PC-3 (cell line): ENCODE measurements around the gene COPS6. TPM values are rescaled to one million over a fixed set of nuclear protein-coding genes. Genes with fewer than 3 reads are reported as not detected.

Experiments used
- ATAC-seq: fragments of 200-7000 bp; cut with Tn5 transposase; 2 replicates; pipeline ENCODE4 v1.9.1; 2020; ENCODE audit warnings: mild to moderate bottlenecking, moderate library complexity
- Bru-seq: library from RNA; stranded (reverse); fragments of 400-500 nt; gene quantifications from one replicate; lab custom pipeline; 2021; lab: Mats Ljungman, UMichigan
- BruChase-seq, 2 experiments: library from RNA; stranded (reverse); fragments of 400-500 nt; gene quantifications; one replicate each; lab custom pipeline; 2021; lab: Mats Ljungman, UMichigan
- BruUV-seq: library from RNA; stranded (reverse); fragments of 400-500 nt; replicated peaks from 2 replicates; lab custom pipeline; 2021; lab: Mats Ljungman, UMichigan
- CTCF ChIA-PET: fragments of 300-600 bp; sonication (Branson Sonifier 250); formaldehyde crosslinking; loops from one replicate; lab custom pipeline; 2022; ENCODE audit warnings: antibody characterized with exemption; lab: Charles Lee
- POLR2A ChIA-PET: fragments of 300-600 bp; sonication (Branson Sonifier 250); formaldehyde crosslinking; loops from one replicate; lab custom pipeline; 2022; ENCODE audit warnings: antibody characterized with exemption; ENCODE audit not compliant: unreplicated experiment; lab: Charles Lee
- DNase-seq: peaks from one replicate; pipeline ENCODE4 v3.0.0-alpha.2; 2015
- H2AFZ ChIP-seq: fragments of 300-600 bp; sonication (generic); 2 replicates; pipeline ENCODE4 v1.6.0; 2016; ENCODE audit warnings: antibody characterized with exemption, low read length
- H3F3A ChIP-seq: fragments of 300-600 bp; sonication (generic); one replicate; pipeline ENCODE4 v1.6.0; 2017; ENCODE audit warnings: antibody characterized with exemption, low read length, control low read depth, mild to moderate bottlenecking; ENCODE audit not compliant: unreplicated experiment
- H3K27ac ChIP-seq: fragments of 300-600 bp; sonication (generic); 2 replicates; pipeline ENCODE4 v1.5.1; 2016; ENCODE audit warnings: mild to moderate bottlenecking, low read length
- H3K27me3 ChIP-seq: fragments of 300-600 bp; sonication (generic); 2 replicates; pipeline ENCODE4 v1.6.1; 2016; ENCODE audit warnings: low read length, mixed read lengths
- H3K36me3 ChIP-seq: fragments of 300-600 bp; sonication (generic); 2 replicates; pipeline ENCODE4 v1.6.1; 2016; ENCODE audit warnings: low read depth, mixed run types, low read length, mixed read lengths
- H3K4me1 ChIP-seq: fragments of 300-600 bp; sonication (generic); 2 replicates; pipeline ENCODE4 v1.5.1; 2016; ENCODE audit warnings: low read length; ENCODE audit not compliant: insufficient read depth
- H3K4me2 ChIP-seq: fragments of 300-600 bp; sonication (generic); 2 replicates; pipeline ENCODE4 v1.6.0; 2016; ENCODE audit warnings: low read length
- H3K4me3 ChIP-seq: fragments of 300-600 bp; sonication (generic); 2 replicates; pipeline ENCODE4 v1.5.1; 2016; ENCODE audit warnings: mild to moderate bottlenecking, low read length, mixed read lengths
- H3K79me2 ChIP-seq: fragments of 300-600 bp; sonication (generic); 2 replicates; pipeline ENCODE4 v1.6.1; 2017; ENCODE audit warnings: low read length, mixed read lengths
- H3K9ac ChIP-seq: fragments of 300-600 bp; sonication (generic); 2 replicates; pipeline ENCODE4 v1.6.0; 2016; ENCODE audit warnings: mild to moderate bottlenecking, low read length
- H3K9me2 ChIP-seq: fragments of 300-600 bp; sonication (generic); replicated peaks from 2 replicates; pipeline ENCODE4 v1.6.1; 2016; ENCODE audit warnings: mixed run types, low read length, mixed read lengths
- H3K9me3 ChIP-seq: fragments of 300-600 bp; sonication (generic); 2 replicates; pipeline ENCODE4 v1.6.1; 2016; ENCODE audit warnings: low read length, mixed read lengths
- H4K20me1 ChIP-seq: fragments of 300-600 bp; sonication (generic); 2 replicates; pipeline ENCODE4 v1.6.1; 2016; ENCODE audit warnings: low read length, mixed read lengths
- CTCF ChIP-seq: fragments of 300-600 bp; sonication (generic); conservative IDR thresholded peaks from 2 replicates; pipeline ENCODE4 v1.5.1; 2017; ENCODE audit warnings: antibody characterized with exemption, low read depth, mild to moderate bottlenecking, low read length
- EZH2 ChIP-seq: fragments of 300-600 bp; sonication (generic); IDR thresholded peaks from one replicate; pipeline ENCODE4 v1.6.1; 2017; ENCODE audit warnings: antibody characterized with exemption, mild to moderate bottlenecking, low read length; ENCODE audit not compliant: unreplicated experiment
- EZH2phosphoT487 ChIP-seq: fragments of 300-600 bp; sonication (generic); IDR thresholded peaks from 2 replicates; pipeline ENCODE4 v1.6.1; 2018; ENCODE audit warnings: mild to moderate bottlenecking, antibody characterized with exemption, low read length, borderline replicate concordance
- intact Hi-C: fragments of 100-400 bp; cut with micrococcal nuclease; formaldehyde crosslinking; loops from 2 replicates; pipeline ENCODE4 v1.9.0; 2023
- long read RNA-seq: library from polyadenylated mRNA; unstranded; transcript quantifications from one replicate; pipeline ENCODE4 v2.0.0, GENCODE V29; 2021; ENCODE audit not compliant: unreplicated experiment
- total RNA-seq: library from RNA; depleted of rRNA; stranded (reverse); fragments of >200 nt; gene quantifications from 2 replicates; pipeline ENCODE4 v1.2.3, GENCODE V29; 2014; rRNA removed

Gene COPS6
- total RNA-seq = 95.7 and 110 TPM in 2 replicates
- Bru-seq, nascent RNA = percentile 96 among the genes with signal in this experiment
- BruChase-seq, experiment 1, labeled RNA remaining after a 6-hour chase = percentile 97 among the genes with signal in this experiment
- percentile 95 among the genes with signal in this experiment for BruChase-seq, experiment 2, labeled RNA remaining after a 2-hour chase
- long read RNA-seq, transcript COPS6-207 (3 exons, 835 nt) = minor isoform, 10 of 354 reads
- long read RNA-seq, transcript COPS6-201 (10 exons, 1,432 nt) = major isoform, 274 of 354 reads
- long read RNA-seq, partial matches to known transcripts = 48 of 354 reads
- long read RNA-seq, other reads (novel, unspliced or antisense) = 17 of 354 reads

GRCh38 chr7:100088621-100089457, at the start of gene COPS6:
COPS6 (plus strand) TSS chr7:100088969; CDS start chr7:100088991, 22 bp downstream.
- ATAC-seq = peak; percentile 60
- DNase-seq = peak; percentile 63
- no peaks in the 10 kb centered on the region for H3K27me3 ChIP-seq
- ChIA-PET POLR2A (no interaction called here), CTCF (no interaction called here)
- peak within 1 kb of the TSS; percentile 95 for H2AFZ ChIP-seq
- H3K9me3 ChIP-seq = no peaks in the 10 kb centered on the region
- peaks cover 4% of the 10 kb centered on the region; the same call in 1 of the 2 replicates for H4K20me1 ChIP-seq
- peaks cover 26% of the 10 kb centered on the region for H3K36me3 ChIP-seq
- BruUV-seq = TSS peak; percentile 65
- peak within 1 kb of the TSS; percentile 94 for H3K9ac ChIP-seq
- H3K9me2 ChIP-seq = no peaks in the 10 kb centered on the region
- TF ChIP-seq EZH2 (no peak), EZH2phosphoT487 (no peak), CTCF (no peak)
- intact Hi-C loops = loop anchor here (1.0 kb wide), 1 partner anchor 11 kb away; no protein-coding TSS in a partner anchor
- peak within 1 kb of the TSS; percentile 86 for H3K4me2 ChIP-seq
- peaks cover 29% of the 10 kb centered on the region for H3K4me1 ChIP-seq
- H3K4me3 ChIP-seq = peak within 1 kb of the TSS; percentile 88
- H3K27ac ChIP-seq = peak within 1 kb of the TSS; percentile 59
- no peaks in the 10 kb centered on the region for H3F3A ChIP-seq
- H3K79me2 ChIP-seq = peaks cover 22% of the 10 kb centered on the region

GRCh38 chr7:100040575-100040974, 48.2 kb upstream of the COPS6 start:
- no peak for DNase-seq
- peaks cover 9% of the 10 kb centered on the region for H3K4me1 ChIP-seq
- peaks cover 6% of the 10 kb centered on the region for H3F3A ChIP-seq
- no peak overlapping the region for H3K4me2 ChIP-seq
- no peaks in the 10 kb centered on the region for H3K27me3 ChIP-seq
- intact Hi-C loops = no loop called here
- no TSS peak for BruUV-seq
- H4K20me1 ChIP-seq = no peaks in the 10 kb centered on the region
- H3K9me2 ChIP-seq = no peaks in the 10 kb centered on the region
- TF ChIP-seq EZH2 (no peak), CTCF (no peak), EZH2phosphoT487 (no peak)
- no peak overlapping the region for H3K27ac ChIP-seq
- no peaks in the 10 kb centered on the region for H3K9me3 ChIP-seq
- H3K4me3 ChIP-seq = no peak overlapping the region
- no peak overlapping the region for H3K9ac ChIP-seq
- no peak for ATAC-seq
- ChIA-PET POLR2A (no interaction called here), CTCF (interaction anchor here (0.6 kb wide), 1 partner anchor 37 kb away, joined by 7 read pairs; no protein-coding TSS in a partner anchor)
- 0 out of 2 replicates have a peak, but pooled peaks cover 3% of the 10 kb centered on the region for H3K36me3 ChIP-seq
- H2AFZ ChIP-seq = no peak overlapping the region
- no peaks in the 10 kb centered on the region for H3K79me2 ChIP-seq
